Lung (tissue), 12 donors: ENCODE results near the gene SH3PXD2A. TPM values are rescaled to one million over a fixed set of nuclear protein-coding genes. Genes with fewer than 3 reads are reported as not detected.

Experiments used
- ATAC-seq: fragments of 200-7000 bp; cut with Tn5 transposase; one replicate; pipeline ENCODE4 v1.9.1; 2020; ENCODE audit warnings: moderate number of reproducible peaks; ENCODE audit not compliant: insufficient read depth, low FRiP score
- DNase-seq, 3 donors: peaks; one replicate each; pipeline ENCODE4 v3.0.0-alpha.2; 2013 to 2017
- H3K27ac ChIP-seq, 2 donors: one replicate each; pipeline ENCODE4 v1.5.1; 2013; ENCODE audit warnings: mild to moderate bottlenecking in 2 of 2, moderate library complexity in 2 of 2, control low read depth in 1 of 2, inconsistent platforms in 1 of 2, low read depth in 1 of 2, low read length in 1 of 2
- H3K27me3 ChIP-seq, 3 donors: one replicate each; pipeline ENCODE4 v1.5.1; 2013; ENCODE audit warnings: low read length in 2 of 3; ENCODE audit not compliant: control insufficient read depth in 3 of 3, insufficient read depth in 3 of 3
- H3K36me3 ChIP-seq, 4 donors: one replicate each; pipeline ENCODE4 v1.5.1; 2013; ENCODE audit warnings: low read length in 4 of 4, mild to moderate bottlenecking in 1 of 4, moderate library complexity in 1 of 4; ENCODE audit not compliant: control insufficient read depth in 4 of 4, insufficient read depth in 4 of 4
- H3K4me1 ChIP-seq, 5 donors: one replicate each; pipeline ENCODE4 v1.5.1; 2013; ENCODE audit warnings: low read length in 5 of 5, mild to moderate bottlenecking in 2 of 5, moderate library complexity in 1 of 5; ENCODE audit not compliant: control insufficient read depth in 5 of 5, insufficient read depth in 5 of 5
- H3K4me3 ChIP-seq: one replicate; pipeline ENCODE4 v1.5.1; 2013; ENCODE audit warnings: mild to moderate bottlenecking, control low read depth, moderate library complexity
- H3K9ac ChIP-seq, 2 donors: one replicate each; pipeline ENCODE4 v1.5.1; 2013; ENCODE audit warnings: low read length in 2 of 2, control low read depth in 1 of 2; ENCODE audit not compliant: insufficient read depth in 1 of 2
- H3K9me3 ChIP-seq, 4 donors: one replicate each; pipeline ENCODE4 v1.5.1; 2013; ENCODE audit warnings: low read length in 3 of 4, mild to moderate bottlenecking in 1 of 4, moderate library complexity in 1 of 4; ENCODE audit not compliant: control insufficient read depth in 4 of 4, insufficient read depth in 3 of 4
- WGBS, 2 donors: extraction: QIAGEN DNeasy Blood & Tissue Kit; methylation state at CpG; one replicate each; pipeline ENCODE4 v1.1.7; 2013; 5-methylcytosine and 5-hydroxymethylcytosine counted together
- polyA plus RNA-seq, 2 donors: library from polyadenylated mRNA; stranded (reverse); fragments of 200-250 nt; gene quantifications; one replicate each; pipeline ENCODE4 v1.2.1, GENCODE V29; 2013
- total RNA-seq, 2 donors: library from RNA; depleted of rRNA in 1 of 2; stranded (reverse); fragments of >200 nt in 1 of 2; gene quantifications; one replicate each; pipeline ENCODE4 v1.2.1, GENCODE V29; 2014 to 2021
- TF ChIP-seq, protein P1 (sequence below): IDR thresholded peaks from 2 replicates; pipeline ENCODE4 v1.5.1; 2012; ENCODE audit warnings: mild to moderate bottlenecking; ENCODE audit errors: control extremely low read depth, extremely low read depth
- donor health status: control.
- donor health status: control.
- donor health status: Bipolar disorder and iron deficiency.
- donor health status: healthy.
- donor health status: DM: yes; HTN: yes; CAD: no.

SH3PXD2A gene
- total and polyA plus RNA-seq, 4 donors: 9.9 to 53.2 (median 29.2) TPM

- Histone ChIP-seq H3K4me1 (peaks cover 0 to 21% (median 11%) of the 10 kb centered on the region in 5 donors), H3K36me3 (peaks cover 0 to 15% (median 10%) of the 10 kb centered on the region in 4 donors), H3K27me3 (no peaks in the 10 kb centered on the region), H3K27ac (no peak overlapping the region), H3K4me3 (no peak overlapping the region), H3K9me3 (no peaks in the 10 kb centered on the region), H3K9ac (no peak overlapping the region)
- ATAC-seq: no peak
- no peak for DNase-seq
- 74 to 95% methylated on average over 4 to 5 of the region's 5 CpGs for WGBS, 2 donors
- TF ChIP-seq, protein P1, sequence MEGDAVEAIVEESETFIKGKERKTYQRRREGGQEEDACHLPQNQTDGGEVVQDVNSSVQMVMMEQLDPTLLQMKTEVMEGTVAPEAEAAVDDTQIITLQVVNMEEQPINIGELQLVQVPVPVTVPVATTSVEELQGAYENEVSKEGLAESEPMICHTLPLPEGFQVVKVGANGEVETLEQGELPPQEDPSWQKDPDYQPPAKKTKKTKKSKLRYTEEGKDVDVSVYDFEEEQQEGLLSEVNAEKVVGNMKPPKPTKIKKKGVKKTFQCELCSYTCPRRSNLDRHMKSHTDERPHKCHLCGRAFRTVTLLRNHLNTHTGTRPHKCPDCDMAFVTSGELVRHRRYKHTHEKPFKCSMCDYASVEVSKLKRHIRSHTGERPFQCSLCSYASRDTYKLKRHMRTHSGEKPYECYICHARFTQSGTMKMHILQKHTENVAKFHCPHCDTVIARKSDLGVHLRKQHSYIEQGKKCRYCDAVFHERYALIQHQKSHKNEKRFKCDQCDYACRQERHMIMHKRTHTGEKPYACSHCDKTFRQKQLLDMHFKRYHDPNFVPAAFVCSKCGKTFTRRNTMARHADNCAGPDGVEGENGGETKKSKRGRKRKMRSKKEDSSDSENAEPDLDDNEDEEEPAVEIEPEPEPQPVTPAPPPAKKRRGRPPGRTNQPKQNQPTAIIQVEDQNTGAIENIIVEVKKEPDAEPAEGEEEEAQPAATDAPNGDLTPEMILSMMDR: no peak
Measured at GRCh38 chr10:103719036-103719435, 136.3 kb downstream of the SH3PXD2A start.

DNA sequence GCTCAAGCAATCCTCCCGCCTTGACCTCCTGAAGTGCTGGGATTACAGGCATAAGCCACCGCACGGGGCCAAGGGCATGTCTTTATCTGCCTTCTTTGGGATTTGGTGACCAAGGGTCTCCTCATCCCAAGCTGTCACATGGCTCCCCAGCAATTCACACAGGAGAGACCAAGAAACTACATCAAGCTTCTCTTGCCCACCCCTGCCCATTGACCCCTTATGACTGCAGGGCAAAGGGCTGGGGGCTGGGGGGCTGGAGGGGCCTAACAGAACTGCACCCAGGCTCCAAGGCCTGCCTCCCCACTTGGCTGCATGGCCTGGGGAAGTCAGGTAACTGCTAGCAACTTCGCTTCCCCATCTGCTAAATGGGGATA lies 137.1 kb downstream of the SH3PXD2A start:
- ATAC-seq: no peak
- Histone ChIP-seq H3K27me3 (no peaks in the 10 kb centered on the region), H3K27ac (no peak overlapping the region), H3K36me3 (peaks cover 0 to 11% (median 6%) of the 10 kb centered on the region in 4 donors), H3K4me1 (peaks cover 0 to 21% (median 11%) of the 10 kb centered on the region in 5 donors), H3K9me3 (no peaks in the 10 kb centered on the region), H3K9ac (no peak overlapping the region), H3K4me3 (no peak overlapping the region)
- TF ChIP-seq, protein P1: no peak
- DNase-seq: no peak
- 98 to 99% methylated on average over 4 of the region's 4 CpGs for WGBS, 2 donors

DNA sequence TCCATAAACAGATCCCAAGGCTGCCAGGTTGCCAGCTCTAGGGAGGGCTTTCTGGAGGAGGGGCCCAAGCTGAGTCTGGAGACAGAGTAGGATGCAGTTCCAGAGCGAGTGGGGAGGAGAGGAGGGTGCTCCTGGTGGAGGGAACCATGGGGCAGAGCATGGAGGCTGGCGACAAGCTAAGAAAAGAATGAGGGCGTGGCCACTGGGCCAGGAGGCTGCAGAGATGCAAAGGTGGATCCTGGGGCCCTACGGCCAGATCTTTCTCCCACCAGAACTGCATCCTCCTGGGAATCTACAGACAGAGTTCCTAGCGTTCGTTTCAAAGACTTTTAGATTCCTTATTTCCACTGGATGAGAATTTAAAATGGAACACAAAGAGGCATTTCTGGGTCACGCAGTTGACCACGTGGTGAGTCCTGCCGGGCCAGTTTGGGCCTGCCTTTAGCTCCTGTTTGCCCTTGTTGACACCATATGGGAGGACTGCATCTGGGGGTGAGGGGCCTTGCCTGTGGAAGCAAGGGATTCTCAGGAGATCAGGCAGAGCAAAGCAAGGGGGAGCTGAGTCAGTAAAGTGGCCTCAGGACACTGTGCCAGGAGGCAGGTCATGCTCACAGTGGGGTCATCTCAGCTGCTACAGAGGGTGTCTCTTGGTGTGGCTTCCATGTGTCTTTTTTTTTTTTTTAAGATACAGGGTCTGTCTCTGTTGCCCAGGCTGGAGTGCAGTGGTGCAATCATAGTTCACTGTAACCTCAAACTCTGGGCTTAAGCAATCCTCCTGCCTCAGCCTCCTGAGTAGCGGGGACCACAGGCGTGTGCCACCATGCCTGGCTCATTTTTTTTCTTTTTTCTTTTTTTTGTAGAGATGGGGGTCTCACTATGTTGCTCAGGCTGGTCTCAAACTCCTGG lies 137.8 kb downstream of the SH3PXD2A start:
- no peak overlapping the region for H3K27ac ChIP-seq
- no peaks in the 10 kb centered on the region for H3K9me3 ChIP-seq
- no peak overlapping the region for H3K9ac ChIP-seq
- no peak overlapping the region for H3K4me3 ChIP-seq
- no peak for ATAC-seq
- H3K36me3 ChIP-seq: peaks cover 0 to 7% (median 5%) of the 10 kb centered on the region in 4 donors
- H3K4me1 ChIP-seq: peaks cover 0 to 21% (median 11%) of the 10 kb centered on the region in 5 donors
- 84% methylated on average over 11 of the region's 11 CpGs for WGBS, 2 donors
- TF ChIP-seq, protein P1: no peak
- H3K27me3 ChIP-seq: no peaks in the 10 kb centered on the region
- no peak for DNase-seq
